Glutamatergic neuron (in vitro differentiated cells): ENCODE data around the gene CFAP99. TPM values are rescaled to one million over a fixed set of nuclear protein-coding genes. Genes with fewer than 3 reads are reported as not detected.

Source experiments
- DNase-seq: peaks from one replicate; pipeline ENCODE4 v3.0.0; 2022
- H3K27ac Mint-ChIP-seq: one replicate; pipeline ENCODE4 v1.8.0; 2020; ENCODE audit warnings: mild to moderate bottlenecking, mixed read lengths, inconsistent platforms; ENCODE audit not compliant: unreplicated experiment
- H3K27me3 Mint-ChIP-seq: one replicate; pipeline ENCODE4 v1.8.0; 2020; ENCODE audit warnings: mild to moderate bottlenecking, moderate library complexity, mixed read lengths, inconsistent platforms; ENCODE audit not compliant: unreplicated experiment
- H3K36me3 Mint-ChIP-seq: one replicate; pipeline ENCODE4 v1.8.0; 2020; ENCODE audit warnings: mild to moderate bottlenecking, mixed read lengths, inconsistent platforms; ENCODE audit not compliant: unreplicated experiment
- H3K4me1 Mint-ChIP-seq: one replicate; pipeline ENCODE4 v1.8.0; 2020; ENCODE audit warnings: mild to moderate bottlenecking, low read depth, mixed read lengths, inconsistent platforms; ENCODE audit not compliant: unreplicated experiment
- H3K4me3 Mint-ChIP-seq: one replicate; pipeline ENCODE4 v1.8.0; 2020; ENCODE audit warnings: mild to moderate bottlenecking, mixed read lengths, inconsistent platforms; ENCODE audit not compliant: unreplicated experiment
- H3K9me3 Mint-ChIP-seq: one replicate; pipeline ENCODE4 v1.8.0; 2020; ENCODE audit warnings: mild to moderate bottlenecking, moderate library complexity, mixed read lengths, inconsistent platforms; ENCODE audit not compliant: unreplicated experiment
- CTCF ChIP-seq: fragments of 200-600 bp; sonication (generic); IDR thresholded peaks from one replicate; pipeline ENCODE4 v1.5.0; 2021; ENCODE audit not compliant: partially characterized antibody, unreplicated experiment
- long read RNA-seq: library from polyadenylated mRNA; unstranded; transcript quantifications from one replicate; pipeline ENCODE4 v2.0.0, GENCODE V29; 2020; ENCODE audit not compliant: unreplicated experiment
- total RNA-seq: library from RNA; stranded (reverse); fragmentation: NEBNext Ultra II Directional; extraction: Animal tissue kit (Norgen Biotek cat#: 25700); gene quantifications from one replicate; pipeline ENCODE4 v1.2.1, GENCODE V29; 2021; ENCODE audit not compliant: unreplicated experiment

CFAP99 gene
- total RNA-seq, result not detected
- long read RNA-seq, result 0 reads

DNA sequence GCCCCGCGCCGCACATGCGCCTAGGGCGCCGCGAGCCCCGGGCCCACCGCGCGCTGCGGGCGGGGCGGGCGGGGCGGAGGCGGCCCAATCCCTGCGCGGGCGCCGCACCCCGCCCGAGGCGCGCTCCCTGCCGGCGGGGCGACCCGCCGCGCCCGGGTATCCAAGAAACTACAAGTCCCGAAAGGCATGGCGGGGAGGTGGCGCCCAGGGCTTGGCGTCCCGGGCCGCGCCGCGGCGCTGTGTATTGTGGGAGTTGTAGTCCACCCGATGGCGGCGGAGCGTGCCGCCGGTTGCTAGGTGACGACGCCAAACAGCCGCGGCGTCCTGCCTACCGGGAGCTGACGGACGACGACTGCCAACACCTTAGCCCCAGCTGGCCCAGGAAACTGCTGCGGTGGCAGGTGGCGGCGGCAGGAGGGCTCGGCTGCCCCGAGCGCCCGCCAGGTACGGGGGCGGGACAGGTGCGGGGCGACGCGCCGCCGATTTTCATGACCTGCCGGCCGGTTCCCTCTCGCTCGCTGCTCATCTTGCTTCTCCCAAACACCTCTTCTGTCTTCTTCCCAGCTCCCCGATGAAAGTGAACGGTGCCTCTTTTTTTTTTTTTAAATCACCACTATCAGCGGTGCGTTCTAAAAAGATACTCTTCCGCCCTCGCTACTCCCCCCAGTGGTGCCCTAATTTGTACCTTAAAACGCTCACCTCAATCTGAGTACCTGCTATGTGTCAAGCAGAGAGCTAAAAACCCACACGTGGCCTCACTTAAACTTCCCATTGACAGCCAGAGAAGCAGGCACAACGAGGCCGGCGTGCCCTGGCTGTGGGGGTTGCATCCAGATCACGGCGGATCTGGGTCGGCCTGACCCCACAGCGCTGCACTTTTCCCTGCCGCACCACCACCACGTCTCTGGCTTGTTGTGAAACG, at the start of gene CFAP99:
CFAP99 (plus strand) TSS at position 306 of the 922 bp plus-strand sequence.
- Mint-ChIP-seq H3K9me3 (peaks cover 17% of the 10 kb centered on the region), H3K27ac (no peak within 1 kb of the TSS), H3K36me3 (peaks cover 6% of the 10 kb centered on the region), H3K27me3 (peaks cover 31% of the 10 kb centered on the region), H3K4me1 (peaks cover 7% of the 10 kb centered on the region), H3K4me3 (peak within 1 kb of the TSS; percentile 85)
- TF ChIP-seq CTCF, result no peak
- DNase-seq, result peak; percentile 98

- Mint-ChIP-seq H3K4me1 (peaks cover 8% of the 10 kb centered on the region), H3K36me3 (peaks cover 31% of the 10 kb centered on the region), H3K9me3 (peaks cover 19% of the 10 kb centered on the region), H3K4me3 (no peak overlapping the region), H3K27me3 (peaks cover 15% of the 10 kb centered on the region), H3K27ac (no peak overlapping the region)
- no peak for TF ChIP-seq CTCF
- DNase-seq, result no peak
Measured at GRCh38 chr4:2370597-2371320, 48.0 kb upstream of the CFAP99 start.

DNA sequence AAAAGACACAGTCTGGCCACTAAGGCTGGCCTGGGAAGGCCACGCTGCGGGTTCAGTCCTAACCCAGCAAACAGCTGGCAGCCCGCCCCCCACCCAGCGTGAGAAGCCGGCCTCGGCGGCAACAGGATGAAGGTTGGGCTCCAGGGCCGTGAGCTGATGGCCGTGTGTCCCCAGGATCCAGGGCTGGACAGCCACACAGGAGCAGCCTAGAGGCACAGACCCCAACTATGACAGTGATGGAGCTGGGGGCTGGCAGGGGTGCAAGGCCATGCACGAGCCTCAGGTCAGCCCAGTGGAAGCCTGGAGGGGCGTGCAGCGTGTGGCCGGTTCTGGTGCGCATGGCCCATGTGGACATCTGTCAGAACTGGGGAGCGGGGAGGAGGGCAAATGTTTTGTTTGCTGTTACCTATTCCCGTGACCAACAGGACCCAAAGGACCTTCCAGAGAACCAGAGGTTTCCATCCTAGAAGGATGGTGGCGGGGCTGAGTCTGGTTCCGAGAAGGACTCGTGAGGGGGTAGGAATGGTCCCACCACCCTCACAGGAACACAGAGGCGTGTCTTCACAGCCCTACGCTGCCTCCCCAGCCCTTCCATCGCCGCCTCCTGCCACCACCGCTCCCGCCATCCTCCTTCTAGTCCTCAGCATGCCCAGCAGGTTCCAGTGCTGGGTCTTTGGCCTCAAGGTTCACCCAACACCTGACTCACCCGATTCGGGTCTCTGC, 46.8 kb upstream of the CFAP99 start:
- no peak for DNase-seq
- TF ChIP-seq CTCF, result no peak
- Mint-ChIP-seq H3K27ac (no peak overlapping the region), H3K27me3 (peaks cover 15% of the 10 kb centered on the region), H3K36me3 (peaks cover 31% of the 10 kb centered on the region), H3K4me1 (peaks cover 1% of the 10 kb centered on the region), H3K4me3 (no peak overlapping the region), H3K9me3 (peaks cover 19% of the 10 kb centered on the region)

GRCh38 chr4:2372488-2373030, 46.2 kb upstream of the CFAP99 start:
- DNase-seq, result no peak
- no peak overlapping the region for H3K27ac Mint-ChIP-seq
- H3K9me3 Mint-ChIP-seq, result peaks cover 19% of the 10 kb centered on the region
- H3K27me3 Mint-ChIP-seq, result peaks cover 15% of the 10 kb centered on the region
- no peak overlapping the region for H3K4me3 Mint-ChIP-seq
- H3K4me1 Mint-ChIP-seq, result no peaks in the 10 kb centered on the region
- H3K36me3 Mint-ChIP-seq, result peaks cover 31% of the 10 kb centered on the region
- TF ChIP-seq CTCF, result no peak
